HUES48 (cell line): ENCODE data around the gene RPS27L.
"Not testable (repeated sequence)": the region's sequence is repeated elsewhere in the genome, so short reads cannot be mapped to it uniquely, and the experiment has no call there.

Experiments used
- H3K27ac ChIP-seq: one replicate; pipeline ENCODE4 v1.7.0; 2013; ENCODE audit warnings: low read depth, low read length, inconsistent platforms
- H3K27me3 ChIP-seq: 2 replicates; pipeline ENCODE4 v1.6.1; 2013; ENCODE audit warnings: mild to moderate bottlenecking, low read length; ENCODE audit not compliant: control insufficient read depth, insufficient read depth
- H3K36me3 ChIP-seq: 2 replicates; pipeline ENCODE4 v1.6.1; 2013; ENCODE audit warnings: low read length; ENCODE audit not compliant: control insufficient read depth, insufficient read depth
- H3K4me1 ChIP-seq: 2 replicates; pipeline ENCODE4 v1.6.1; 2013; ENCODE audit warnings: mild to moderate bottlenecking, low read length; ENCODE audit not compliant: control insufficient read depth, insufficient read depth
- H3K4me3 ChIP-seq: 2 replicates; pipeline ENCODE4 v1.5.1; 2013; ENCODE audit warnings: mild to moderate bottlenecking, low read depth, low read length
- H3K9ac ChIP-seq: 2 replicates; pipeline ENCODE4 v1.6.1; 2013; ENCODE audit warnings: mild to moderate bottlenecking, low read depth, low read length, moderate library complexity
- H3K9me3 ChIP-seq: 2 replicates; pipeline ENCODE4 v1.6.1; 2013; ENCODE audit warnings: low read length; ENCODE audit not compliant: control insufficient read depth, insufficient read depth

RPS27L gene

DNA sequence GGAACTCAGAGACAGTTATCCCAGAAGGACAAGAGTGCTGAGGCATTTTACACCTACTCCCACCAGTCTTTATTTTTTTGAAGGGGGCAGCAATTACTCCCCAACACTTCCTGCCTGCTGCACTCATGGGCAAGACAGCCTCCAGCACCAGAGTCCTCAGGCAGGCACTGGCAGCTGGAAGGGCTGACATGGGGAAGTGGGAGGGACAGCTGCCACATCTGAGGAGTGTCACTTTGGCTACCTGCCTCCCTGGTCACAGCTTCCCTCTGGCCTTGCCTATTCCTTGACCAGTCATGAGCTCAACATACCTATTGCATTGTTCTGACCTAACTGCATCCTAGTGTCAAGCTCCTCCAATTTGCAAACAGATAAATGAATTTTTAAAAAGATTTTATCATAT, 45.8 kb downstream of the RPS27L start:
- H3K27me3 ChIP-seq: no peaks in the 10 kb centered on the region
- H3K27ac ChIP-seq: no peak overlapping the region
- H3K4me3 ChIP-seq: no peak overlapping the region
- H3K9ac ChIP-seq: no peak overlapping the region
- H3K4me1 ChIP-seq: no peaks in the 10 kb centered on the region
- H3K36me3 ChIP-seq: no peaks in the 10 kb centered on the region
- H3K9me3 ChIP-seq: no peaks in the 10 kb centered on the region

DNA sequence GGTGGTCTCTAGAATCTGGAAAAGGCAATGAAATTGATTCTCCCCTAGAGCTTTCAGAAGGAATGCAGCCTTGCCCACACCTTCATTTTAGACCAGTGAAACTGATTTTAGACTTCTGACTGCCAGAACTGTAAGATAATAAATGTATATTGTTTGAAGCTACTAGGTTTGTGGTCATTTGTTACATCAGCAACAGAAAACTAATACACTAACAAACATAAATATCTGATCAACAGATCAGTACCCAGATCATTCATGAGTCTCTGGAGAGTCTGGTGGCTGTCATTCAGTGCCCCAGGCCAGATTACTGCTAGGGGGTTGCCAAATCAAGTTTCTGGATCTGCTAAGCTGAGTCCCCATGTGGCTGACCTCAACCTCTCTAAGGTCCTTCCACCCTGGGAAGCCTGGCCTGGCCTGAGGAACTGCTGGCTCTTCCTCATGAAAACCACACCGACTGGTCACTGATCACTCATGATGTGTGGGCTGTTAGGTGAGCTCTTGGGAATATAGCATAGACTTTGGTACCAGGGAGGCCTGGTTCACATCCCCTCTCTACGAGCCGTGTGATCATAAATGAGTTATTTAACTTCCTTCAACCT, 46.8 kb downstream of the RPS27L start:
- Histone ChIP-seq H3K9me3 (no peaks in the 10 kb centered on the region), H3K27ac (no peak overlapping the region), H3K27me3 (no peaks in the 10 kb centered on the region), H3K4me1 (no peaks in the 10 kb centered on the region), H3K9ac (no peak overlapping the region), H3K36me3 (no peaks in the 10 kb centered on the region), H3K4me3 (no peak overlapping the region)

DNA sequence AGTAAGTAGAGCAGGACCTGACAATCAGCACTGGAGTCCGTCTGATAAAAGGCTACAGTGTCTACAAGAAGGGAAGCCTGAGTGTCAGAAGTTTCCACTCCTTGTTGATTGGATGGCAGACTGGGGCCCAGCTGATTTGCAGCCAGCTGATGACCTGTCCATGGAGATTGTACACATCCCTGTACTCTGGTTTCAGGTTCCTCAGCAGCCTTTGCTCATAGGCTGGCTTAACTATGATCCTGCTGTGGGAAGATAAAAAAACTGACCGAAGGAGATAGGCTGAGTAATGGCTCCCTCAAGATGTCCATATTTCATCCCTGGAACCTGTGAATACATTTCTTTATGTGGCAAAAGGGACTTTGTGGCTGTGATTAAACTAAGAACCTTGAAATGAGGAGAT, 47.4 kb downstream of the RPS27L start:
- Histone ChIP-seq H3K36me3 (no peaks in the 10 kb centered on the region), H3K27ac (no peak overlapping the region), H3K4me1 (no peaks in the 10 kb centered on the region), H3K9me3 (no peaks in the 10 kb centered on the region), H3K27me3 (no peaks in the 10 kb centered on the region), H3K4me3 (no peak overlapping the region), H3K9ac (no peak overlapping the region)

GRCh38 chr15:63109498-63109897, 47.8 kb downstream of the RPS27L start:
- H3K4me3 ChIP-seq: no peak overlapping the region
- no peak overlapping the region for H3K27ac ChIP-seq
- no peaks in the 10 kb centered on the region for H3K4me1 ChIP-seq
- no peaks in the 10 kb centered on the region for H3K27me3 ChIP-seq
- H3K9me3 ChIP-seq: no peaks in the 10 kb centered on the region
- H3K9ac ChIP-seq: no peak overlapping the region
- H3K36me3 ChIP-seq: no peaks in the 10 kb centered on the region

GRCh38 chr15:63107895-63108546, 49.3 kb downstream of the RPS27L start:
- no peaks in the 10 kb centered on the region for H3K36me3 ChIP-seq
- no peaks in the 10 kb centered on the region for H3K27me3 ChIP-seq
- H3K9ac ChIP-seq: no peak overlapping the region
- H3K4me1 ChIP-seq: no peaks in the 10 kb centered on the region
- H3K9me3 ChIP-seq: no peaks in the 10 kb centered on the region
- no peak overlapping the region for H3K4me3 ChIP-seq
- H3K27ac ChIP-seq: no peak overlapping the region

DNA sequence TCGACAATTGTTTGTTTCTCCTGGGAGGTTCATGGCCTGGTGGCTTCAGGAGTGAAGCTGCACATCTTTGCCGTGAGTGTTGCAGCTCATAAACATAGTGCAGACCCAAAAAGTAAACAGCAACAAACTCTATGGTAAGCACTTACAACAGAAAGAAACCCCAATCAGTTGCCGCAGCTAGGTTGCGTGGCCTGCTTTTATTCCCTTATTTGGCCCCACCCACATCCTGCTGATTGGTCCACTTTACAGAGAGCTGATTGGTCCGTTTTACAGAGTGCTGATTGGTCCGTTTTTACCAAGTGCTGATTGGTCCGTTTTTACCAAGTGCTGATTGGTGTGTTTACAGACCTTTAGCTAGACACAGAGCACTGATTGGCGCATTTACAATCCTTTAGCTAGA, 51.9 kb downstream of the RPS27L start:
- H3K4me1 ChIP-seq, H3K27me3 ChIP-seq, H3K9ac ChIP-seq, H3K9me3 ChIP-seq, H3K27ac ChIP-seq, H3K36me3 ChIP-seq, H3K4me3 ChIP-seq: not testable (repeated sequence)

GRCh38 chr15:63104727-63105126, 52.5 kb downstream of the RPS27L start:
- H3K27me3 ChIP-seq: no peaks in the 10 kb centered on the region
- no peaks in the 10 kb centered on the region for H3K36me3 ChIP-seq
- H3K27ac ChIP-seq: no peak overlapping the region
- H3K4me1 ChIP-seq: no peaks in the 10 kb centered on the region
- H3K9me3 ChIP-seq: peaks cover 4% of the 10 kb centered on the region
- H3K9ac ChIP-seq: no peak overlapping the region
- H3K4me3 ChIP-seq: no peak overlapping the region

DNA sequence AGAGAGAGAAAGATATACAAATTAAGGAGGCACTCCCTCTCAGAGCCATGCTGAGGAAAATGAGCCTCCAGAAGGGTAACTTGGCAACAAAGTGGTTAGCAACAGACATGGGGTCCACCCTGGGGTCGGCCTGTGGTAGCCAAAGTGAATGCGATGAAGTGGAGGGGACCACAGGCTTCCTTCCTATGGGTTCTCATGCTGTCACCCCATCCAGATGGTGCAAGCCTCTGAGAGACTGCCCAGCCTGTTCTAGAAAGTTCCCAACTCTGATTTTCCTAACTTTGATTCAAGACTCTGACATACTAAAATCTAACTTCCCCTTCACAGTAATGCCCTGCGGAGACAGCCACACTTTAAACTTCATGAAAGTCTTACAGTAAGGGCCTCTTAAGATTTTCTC, 53.9 kb downstream of the RPS27L start:
- H3K9me3 ChIP-seq: peaks cover 4% of the 10 kb centered on the region
- no peaks in the 10 kb centered on the region for H3K27me3 ChIP-seq
- H3K27ac ChIP-seq: no peak overlapping the region
- H3K9ac ChIP-seq: no peak overlapping the region
- H3K36me3 ChIP-seq: no peaks in the 10 kb centered on the region
- H3K4me3 ChIP-seq: no peak overlapping the region
- H3K4me1 ChIP-seq: no peaks in the 10 kb centered on the region

DNA sequence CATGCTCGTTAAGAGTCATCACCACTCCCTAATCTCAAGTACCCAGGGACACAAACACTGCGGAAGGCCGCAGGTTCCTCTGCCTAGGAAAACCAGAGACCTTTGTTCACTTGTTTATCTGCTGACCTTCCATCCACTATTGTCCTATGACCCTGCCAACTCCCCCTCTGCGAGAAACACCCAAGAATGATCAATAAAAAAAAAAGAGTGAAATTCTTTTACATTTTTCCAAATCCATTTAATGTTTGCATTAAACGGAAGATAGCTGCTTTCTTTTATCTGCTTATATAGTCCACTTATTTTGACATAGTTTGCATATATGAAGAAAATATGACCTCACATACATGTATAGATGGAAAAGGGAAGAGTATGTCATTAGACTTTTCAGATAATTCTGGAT, 57.7 kb downstream of the RPS27L start:
- H3K4me1 ChIP-seq, H3K27ac ChIP-seq, H3K36me3 ChIP-seq, H3K9me3 ChIP-seq, H3K9ac ChIP-seq, H3K4me3 ChIP-seq, H3K27me3 ChIP-seq: not testable (repeated sequence)

DNA sequence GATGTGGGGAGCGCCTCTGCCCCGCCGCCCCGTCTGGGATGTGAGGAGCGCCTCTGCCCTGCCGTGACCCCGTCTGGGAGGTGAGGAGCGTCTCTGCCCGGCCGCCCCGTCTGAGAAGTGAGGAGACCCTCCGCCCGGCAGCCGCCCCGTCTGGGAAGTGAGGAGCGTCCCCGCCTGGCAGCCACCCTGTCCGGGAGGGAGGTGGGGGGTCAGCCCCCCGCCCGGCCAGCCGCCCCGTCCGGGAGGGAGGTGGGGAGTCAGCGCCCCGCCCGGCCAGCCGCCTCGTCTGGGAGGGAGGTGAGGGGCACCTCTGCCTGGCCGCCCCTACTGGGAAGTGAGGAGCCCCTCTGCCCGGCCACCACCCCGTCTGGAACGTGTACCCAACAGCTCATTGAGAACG, 58.4 kb downstream of the RPS27L start:
- H3K36me3 ChIP-seq, H3K4me3 ChIP-seq, H3K27me3 ChIP-seq, H3K27ac ChIP-seq, H3K4me1 ChIP-seq, H3K9ac ChIP-seq, H3K9me3 ChIP-seq: not testable (repeated sequence)
